Suprapubic skin (tissue), 4 donors: ENCODE measurements around the gene FA2H.

Source experiments
- CTCF ChIP-seq, 2 donors: fragments of 200-600 bp in 1 of 2; fragments of 450-650 bp in 1 of 2; sonication (generic) in 1 of 2; IDR thresholded peaks; one replicate each; pipeline ENCODE4 v1.5.1; 2016 to 2019; ENCODE audit warnings: antibody characterized with exemption in 2 of 2, mild to moderate bottlenecking in 1 of 2, moderate library complexity in 1 of 2
- POLR2A ChIP-seq, 2 donors: fragments of 450-650 bp; IDR thresholded peaks; one replicate each; pipeline ENCODE4 v1.6.1; 2017; ENCODE audit warnings: antibody characterized with exemption in 2 of 2, mild to moderate bottlenecking in 2 of 2, moderate library complexity in 2 of 2
- POLR2AphosphoS5 ChIP-seq, 3 donors: sonication (generic); formaldehyde crosslinking; IDR thresholded peaks; one replicate each; pipeline ENCODE4 v1.6.1; 2017; ENCODE audit warnings: antibody characterized with exemption in 3 of 3

GRCh38 chr16:74725651-74726455 lies 48.8 kb downstream of the FA2H start:
- TF ChIP-seq POLR2AphosphoS5 (IDR thresholded peaks at IDR 0.05): no peak
- no peak for TF ChIP-seq POLR2A (IDR thresholded peaks at IDR 0.05)
- TF ChIP-seq CTCF (IDR thresholded peaks at IDR 0.05): no peak
